Activated CD8-positive, alpha-beta memory T cell treated with anti-CD3 and anti-CD28 coated beads for 24 hours (primary cell): ENCODE data around the gene MMRN1.

ENCODE experiments used
- DNase-seq: peaks from one replicate; pipeline ENCODE4 v3.0.0-alpha.2; 2020

MMRN1 gene

GRCh38 chr4:89909889-89910288 is 15.2 kb downstream of the MMRN1 start:
- no peak for DNase-seq

DNA sequence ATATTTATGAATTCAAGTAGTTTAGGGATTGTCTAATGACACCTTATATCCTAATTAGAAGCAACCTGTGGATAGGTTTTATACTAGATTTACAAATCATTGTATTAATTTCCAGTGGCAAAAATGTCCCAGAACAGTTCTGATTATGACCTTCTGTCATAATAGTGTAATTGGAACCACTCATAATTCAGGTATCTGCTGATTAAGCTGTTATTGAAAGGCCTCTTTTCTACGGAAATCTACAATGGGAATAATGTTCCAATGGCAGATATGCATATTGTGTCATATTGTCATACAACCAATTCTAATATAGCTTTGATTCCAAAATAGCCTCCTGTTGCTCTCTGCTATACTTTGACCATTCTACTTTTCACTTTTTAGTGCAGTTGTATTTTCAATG is 19.0 kb downstream of the MMRN1 start:
- no peak for DNase-seq

- DNase-seq = no peak
Observed at GRCh38 chr4:89914609-89915550, 20.2 kb downstream of the MMRN1 start.

DNA sequence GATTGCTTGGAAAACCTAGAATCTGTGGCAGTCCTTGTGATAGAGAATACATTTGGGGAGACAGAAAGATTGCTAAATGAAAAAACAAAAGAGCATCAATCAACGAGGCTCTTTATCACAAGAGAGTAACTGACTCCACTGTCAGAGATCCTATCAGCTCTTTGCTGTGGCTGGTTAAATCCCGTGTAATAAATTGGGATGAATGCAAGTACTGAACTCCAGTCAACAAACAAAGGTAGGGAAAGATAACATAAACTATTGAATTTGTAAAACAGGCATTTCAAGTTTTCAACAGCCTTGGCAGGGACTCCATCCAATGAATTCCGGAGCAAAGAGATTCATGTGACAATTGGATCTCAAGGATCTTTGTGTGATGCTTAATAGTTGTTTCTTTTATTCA is 21.3 kb downstream of the MMRN1 start:
- no peak for DNase-seq

DNA sequence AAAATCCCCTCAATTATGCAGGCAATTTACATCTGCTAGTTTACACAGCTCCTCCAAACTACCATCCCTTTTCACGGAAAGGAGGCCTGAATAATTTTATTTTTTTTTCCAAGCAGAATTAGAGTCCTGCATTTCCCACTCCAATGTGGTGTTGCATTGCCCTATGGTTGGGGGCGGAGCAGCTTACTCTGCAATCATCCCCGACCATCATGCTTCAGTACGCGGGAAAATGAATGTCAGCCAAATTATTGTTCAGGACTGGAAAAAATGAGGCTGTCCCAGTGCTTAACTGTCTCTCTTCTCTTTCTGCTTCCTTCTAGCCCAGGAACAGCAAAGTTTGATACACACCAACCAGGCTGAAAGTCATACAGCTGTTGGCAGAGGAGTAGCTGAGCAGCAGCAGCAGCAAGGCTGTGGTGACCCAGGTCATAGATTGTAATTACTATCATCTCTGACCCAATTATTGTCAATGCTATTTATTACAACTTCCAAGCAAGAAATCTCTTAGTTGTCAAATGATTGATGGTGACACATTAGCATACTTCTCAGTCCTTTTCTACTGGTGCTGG is 28.3 kb downstream of the MMRN1 start:
- no peak for DNase-seq

DNA sequence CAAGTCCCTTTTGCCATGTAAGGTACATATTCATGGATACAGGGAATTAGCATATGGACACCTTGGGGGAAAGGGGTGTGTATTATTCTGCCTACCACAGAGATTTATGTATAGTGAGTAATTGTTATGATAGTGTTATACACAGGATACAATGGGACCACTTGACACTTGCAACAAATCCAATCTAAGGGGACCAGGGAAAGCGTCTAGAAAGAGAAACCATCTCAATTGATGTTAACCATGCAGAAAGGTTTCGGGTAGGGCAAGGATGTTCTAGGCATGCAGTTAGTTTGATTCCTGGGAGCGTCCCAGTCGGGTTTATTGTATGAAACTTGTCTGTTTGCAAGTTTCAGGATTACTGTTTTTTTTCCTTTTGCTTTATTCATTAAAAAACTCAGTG is 34.2 kb downstream of the MMRN1 start:
- no peak for DNase-seq

DNA sequence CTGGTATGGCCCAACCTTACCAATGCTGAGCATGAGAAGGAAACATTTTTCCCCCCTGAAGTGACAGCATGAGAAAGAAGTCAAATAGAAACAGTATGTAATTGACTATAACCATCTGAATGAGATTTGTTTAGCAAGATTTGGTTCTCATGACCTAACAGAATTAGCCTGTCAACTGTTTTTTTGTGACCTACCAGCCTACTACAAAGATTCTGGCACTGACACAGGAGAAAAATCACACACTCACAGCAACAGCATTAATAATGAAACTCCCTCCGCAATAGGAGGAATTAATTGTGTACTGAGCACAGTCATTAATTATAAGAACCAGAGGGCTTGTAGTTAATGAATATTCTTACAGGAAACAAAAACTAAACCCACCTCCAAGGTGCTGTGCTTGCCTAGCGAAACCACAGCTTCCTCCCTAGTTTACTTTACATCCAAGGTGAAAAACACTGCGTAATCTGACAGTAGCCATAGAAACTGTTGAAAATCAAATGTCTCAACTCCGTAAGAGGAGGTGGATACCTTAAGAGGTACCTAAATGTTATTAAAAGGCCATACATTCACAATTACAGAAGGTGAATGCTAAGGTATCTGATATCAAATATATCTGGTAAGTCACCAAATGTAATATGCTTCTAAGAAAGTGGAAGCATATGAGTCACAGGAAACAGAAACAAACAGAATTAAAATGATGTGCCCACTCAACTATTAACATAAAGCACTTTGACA is 34.9 kb downstream of the MMRN1 start:
- no peak for DNase-seq

DNA sequence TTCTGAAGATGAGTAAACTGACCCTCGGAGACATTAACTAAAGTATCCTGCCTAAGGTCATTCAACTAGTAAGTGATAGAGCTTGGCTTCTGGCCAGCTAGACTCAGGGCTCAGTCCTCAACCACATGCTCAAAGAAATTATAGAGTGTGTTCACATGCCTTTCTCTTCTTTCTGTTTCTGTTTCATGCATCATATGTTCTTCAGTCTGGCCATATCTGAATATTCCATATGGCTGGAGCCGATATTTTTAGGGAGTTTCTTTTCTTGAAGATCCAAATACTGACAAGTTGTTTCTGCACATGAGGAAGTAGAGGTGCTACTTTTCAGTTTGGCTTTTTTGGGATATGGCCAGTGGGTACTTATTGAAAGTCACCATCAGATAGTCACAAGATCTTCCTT is 44.9 kb downstream of the MMRN1 start:
- DNase-seq = no peak

- DNase-seq = no peak
Observed at GRCh38 chr4:89939994-89940393, 45.3 kb downstream of the MMRN1 start.

DNA sequence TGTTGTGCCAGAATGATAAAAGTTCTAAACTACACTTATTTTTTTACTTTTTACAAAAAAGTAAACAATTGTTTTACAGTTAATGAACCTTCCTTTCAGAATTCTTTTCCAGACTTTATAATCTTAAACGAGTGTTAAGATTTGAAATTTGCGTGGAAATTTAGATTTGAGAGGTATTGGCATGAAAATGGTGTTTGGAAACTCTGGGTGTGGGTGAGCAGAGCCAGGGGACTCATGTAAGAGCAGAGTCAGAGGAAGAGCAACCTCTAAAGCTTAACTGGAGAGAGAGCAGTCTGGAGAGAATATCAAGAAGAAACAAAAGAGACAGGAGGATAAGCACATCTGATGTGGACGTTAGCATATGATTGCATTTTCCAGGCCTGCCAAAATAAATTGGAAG is 48.2 kb downstream of the MMRN1 start:
- DNase-seq = no peak

DNA sequence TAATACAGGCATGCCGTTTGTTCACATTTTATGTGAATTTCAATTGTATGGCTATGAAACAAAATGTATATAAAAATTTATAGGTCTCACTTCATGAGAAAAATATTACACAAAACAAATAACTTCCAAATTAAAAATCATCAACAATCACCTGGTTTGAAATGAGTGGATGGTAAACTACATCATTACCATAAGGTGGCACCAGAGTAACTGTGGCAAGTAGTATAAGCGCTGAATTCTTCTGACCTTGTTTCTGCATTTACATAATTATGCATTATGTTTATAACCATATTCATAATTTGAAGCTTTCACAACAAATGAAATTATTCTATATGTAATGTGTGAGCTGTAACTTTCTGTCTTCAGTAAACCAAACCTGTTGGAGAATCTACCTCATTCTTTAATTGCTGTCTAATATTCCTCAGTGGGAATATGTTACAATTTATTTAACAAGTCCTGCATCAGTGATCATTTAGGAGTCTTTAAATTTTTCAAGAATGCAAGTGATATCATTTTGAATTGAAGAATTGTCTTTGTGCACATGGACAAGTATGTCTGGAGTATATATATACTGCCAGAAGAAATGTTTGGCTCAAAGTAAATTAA is 55.2 kb downstream of the MMRN1 start:
- no peak for DNase-seq

DNA sequence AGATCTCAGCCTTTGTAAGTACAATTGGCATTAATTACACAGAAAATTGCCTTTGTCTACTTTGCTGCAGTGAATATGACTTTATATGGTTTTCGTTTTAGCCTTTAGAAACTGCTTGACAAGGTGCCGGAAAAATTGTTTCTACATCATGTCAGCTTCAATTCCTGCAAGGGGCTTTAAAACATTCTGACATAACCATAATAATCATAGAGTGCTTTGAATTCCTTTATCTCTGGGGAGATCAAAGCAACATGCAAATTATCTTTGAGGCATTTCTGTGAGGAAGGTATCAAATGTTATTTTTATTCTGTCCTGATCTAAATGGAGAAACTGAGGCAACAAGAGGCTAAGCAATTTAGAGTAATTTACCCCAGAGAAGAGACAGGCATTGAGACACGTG is 57.8 kb downstream of the MMRN1 start:
- DNase-seq = no peak

DNA sequence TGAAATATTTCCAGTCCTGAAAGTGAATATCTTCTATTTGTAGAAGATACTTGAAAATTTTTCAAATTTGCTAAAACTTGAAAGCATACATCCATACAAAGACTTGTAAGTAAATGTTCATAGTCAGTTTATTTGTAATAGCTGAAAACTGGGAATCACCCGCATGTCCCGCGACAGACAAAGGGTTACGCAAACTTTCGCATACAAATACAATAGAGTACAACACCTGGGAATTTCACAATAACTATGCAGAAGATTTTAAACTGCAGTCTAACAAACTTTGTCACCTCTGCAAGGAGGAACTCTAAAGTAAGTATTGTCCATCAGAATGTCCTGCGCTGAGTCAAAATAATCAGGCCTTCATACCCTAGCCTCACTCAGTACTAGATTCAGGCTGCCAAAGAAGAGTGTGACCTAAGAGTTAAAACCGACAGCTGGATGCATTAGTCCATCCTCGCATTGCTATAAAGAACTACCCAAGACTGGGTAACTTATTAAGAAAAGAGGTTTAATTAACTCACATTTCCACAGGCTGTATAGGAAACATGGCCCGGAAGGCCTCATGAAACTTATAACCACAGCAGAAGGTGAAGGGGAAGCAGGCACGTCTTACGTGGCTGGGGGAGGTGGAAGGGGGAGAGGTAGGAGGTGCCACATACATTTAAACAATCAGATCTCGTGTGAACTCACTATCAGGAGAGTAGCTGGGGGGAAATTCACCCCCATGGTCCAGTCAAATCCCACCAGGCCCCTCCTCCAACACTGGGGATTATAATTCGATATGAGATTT is 60.4 kb downstream of the MMRN1 start:
- DNase-seq = no peak

- no peak for DNase-seq
Observed at GRCh38 chr4:89957046-89957926, 62.6 kb downstream of the MMRN1 start.

- DNase-seq = no peak
Observed at GRCh38 chr4:89981789-89982334, 87.2 kb downstream of the MMRN1 start.

- DNase-seq = no peak
Observed at GRCh38 chr4:89988268-89988667, 93.6 kb downstream of the MMRN1 start.

DNA sequence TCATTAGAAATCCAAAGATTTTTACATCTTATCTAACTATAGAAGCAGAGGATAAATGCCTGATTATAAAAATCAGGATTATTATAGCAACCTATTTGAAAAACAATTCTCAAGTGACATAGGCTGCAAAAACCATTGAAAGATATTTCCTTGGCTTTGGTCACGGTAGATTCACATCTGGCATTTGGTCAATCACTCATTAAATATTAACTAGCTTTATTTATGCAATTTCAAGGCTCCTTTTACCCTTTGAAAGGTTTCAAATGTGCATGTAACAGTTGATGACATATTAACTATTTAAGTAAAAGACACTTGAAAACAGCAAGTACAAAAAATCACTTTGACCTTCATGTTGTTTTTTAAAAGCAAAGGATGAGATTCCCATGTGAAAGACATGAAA is 98.1 kb downstream of the MMRN1 start:
- no peak for DNase-seq

DNA sequence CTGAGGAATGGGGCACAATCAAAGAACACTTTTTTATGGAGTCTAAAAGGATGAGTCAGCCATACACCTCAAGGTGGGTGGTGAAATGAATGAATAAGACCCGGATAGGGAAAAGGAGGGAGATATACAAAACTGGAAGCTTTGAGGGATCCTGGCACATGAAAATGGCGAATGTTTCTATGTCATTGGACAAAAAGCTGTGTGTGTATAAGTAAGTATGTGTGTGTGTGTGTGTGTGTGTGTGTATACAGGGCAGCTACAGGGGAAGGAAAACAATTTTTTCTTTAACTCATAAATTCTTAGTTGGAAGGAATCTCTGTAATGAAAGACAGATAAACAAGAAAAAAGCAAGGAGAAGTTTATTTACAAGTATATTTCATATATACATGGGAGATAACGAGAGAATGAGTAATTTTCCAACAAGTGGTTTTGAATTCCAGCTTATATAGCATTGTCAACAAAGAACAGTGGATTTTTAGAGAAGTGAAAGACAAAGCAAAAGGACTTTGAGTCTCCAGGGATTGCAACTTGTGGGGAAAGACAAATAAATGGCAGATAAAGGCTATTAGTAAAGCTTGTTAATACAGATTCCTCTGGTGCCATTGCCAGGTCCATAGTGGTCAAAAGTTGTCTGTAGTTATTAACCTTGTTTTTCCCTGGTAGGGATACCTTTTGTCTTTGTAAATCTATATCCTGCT is 99.7 kb downstream of the MMRN1 start:
- no peak for DNase-seq

- DNase-seq = no peak
Observed at GRCh38 chr4:89995006-89995405, 100.4 kb downstream of the MMRN1 start.

- DNase-seq = no peak
Observed at GRCh38 chr4:89995814-89996213, 101.2 kb downstream of the MMRN1 start.
